ENCODE measurements around the gene ADAM12.
"Not testable (repeated sequence)": the region's sequence is repeated elsewhere in the genome, so short reads cannot be mapped to it uniquely, and the experiment has no call there.

ADAM12 gene

GRCh38 chr10:126405239-126405775, 17.0 kb upstream of the ADAM12 start:
- DNase-seq (ENCODE audit: low spot score), result no peak

GRCh38 chr10:126402721-126403695, 14.7 kb upstream of the ADAM12 start:
- no peak for DNase-seq (ENCODE audit: low spot score)

GRCh38 chr10:126400641-126401040, 12.4 kb upstream of the ADAM12 start:
- no peak for DNase-seq (ENCODE audit: low spot score)

GRCh38 chr10:126398924-126399323, 10.6 kb upstream of the ADAM12 start:
- DNase-seq (ENCODE audit: low spot score), result no peak

- DNase-seq (ENCODE audit: low spot score), result no peak
Observed at GRCh38 chr10:126398383-126398743, 10.1 kb upstream of the ADAM12 start.

GRCh38 chr10:126397640-126398382, 9.5 kb upstream of the ADAM12 start:
- no peak for DNase-seq (ENCODE audit: low spot score)

- no peak for DNase-seq (ENCODE audit: low spot score)
Observed at GRCh38 chr10:126397156-126397555, 8.9 kb upstream of the ADAM12 start.

GRCh38 chr10:126394948-126395347, 6.7 kb upstream of the ADAM12 start:
- no peak for DNase-seq (ENCODE audit: low spot score)

- DNase-seq (ENCODE audit: low spot score), result no peak
Observed at GRCh38 chr10:126393076-126393475, 4.8 kb upstream of the ADAM12 start.

- no peak for DNase-seq (ENCODE audit: low spot score)
Observed at GRCh38 chr10:126392469-126392868, 4.2 kb upstream of the ADAM12 start.

- no peak for DNase-seq (ENCODE audit: low spot score)
Observed at GRCh38 chr10:126392068-126392467, 3.8 kb upstream of the ADAM12 start.

GRCh38 chr10:126391192-126391885, 3.1 kb upstream of the ADAM12 start:
- no peak for DNase-seq (ENCODE audit: low spot score)

GRCh38 chr10:126390324-126390723, 2.0 kb upstream of the ADAM12 start:
- DNase-seq (ENCODE audit: low spot score), result no peak

GRCh38 chr10:126387041-126387921, 996 bp downstream of the ADAM12 start:
- DNase-seq (ENCODE audit: low spot score), result no peak

GRCh38 chr10:126384269-126384873, 3.9 kb downstream of the ADAM12 start:
- DNase-seq (ENCODE audit: low spot score), result no peak

GRCh38 chr10:126380352-126381076, 7.8 kb downstream of the ADAM12 start:
- no peak for DNase-seq (ENCODE audit: low spot score)

GRCh38 chr10:126379166-126379565, 9.1 kb downstream of the ADAM12 start:
- not testable (repeated sequence) for DNase-seq (ENCODE audit: low spot score)

GRCh38 chr10:126376956-126377355, 11.3 kb downstream of the ADAM12 start:
- no peak for DNase-seq (ENCODE audit: low spot score)

GRCh38 chr10:126375926-126376554, 12.2 kb downstream of the ADAM12 start:
- DNase-seq (ENCODE audit: low spot score), result no peak

GRCh38 chr10:126375299-126375698, 13.0 kb downstream of the ADAM12 start:
- no peak for DNase-seq (ENCODE audit: low spot score)

All from HuH-7.5 (cell line).